C4-2B (cell line): ENCODE results near the gene OR10K2.

Experiments used
- CTCF ChIP-seq: fragments of 450-650 bp; conservative IDR thresholded peaks from 2 replicates; pipeline ENCODE4 v1.5.1; 2017; ENCODE audit warnings: mild to moderate bottlenecking
- ZFX ChIP-seq: fragments of 450-650 bp; IDR thresholded peaks from 2 replicates; pipeline ENCODE4 v1.6.1; 2017

DNA sequence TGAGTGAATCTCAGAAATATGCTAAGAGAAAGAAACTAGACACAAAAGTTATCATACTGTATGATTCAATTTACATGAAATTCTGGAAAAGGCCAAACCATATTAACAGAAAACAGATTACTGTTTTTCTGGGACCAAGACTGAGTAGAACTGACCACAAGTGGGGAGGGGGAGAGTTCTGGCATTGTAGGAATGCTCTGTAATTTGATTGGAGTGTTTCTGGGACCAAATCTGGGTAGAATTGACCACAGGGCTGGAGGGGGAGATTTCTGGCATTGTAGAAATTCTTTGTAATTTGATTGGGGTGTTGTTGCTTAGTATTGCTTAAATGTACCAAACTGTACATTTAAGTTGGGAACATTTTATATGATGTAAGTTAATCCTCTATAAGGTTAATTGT is 32.2 kb upstream of the OR10K2 start:
- TF ChIP-seq CTCF (no peak), ZFX (no peak)
